K562 (cell line): ENCODE data around the gene SUMF1. TPM values are rescaled to one million over a fixed set of nuclear protein-coding genes. Genes with fewer than 3 reads are reported as not detected.

ENCODE experiments used
- ARID2 ChIP-seq: fragments of 450-650 bp; IDR thresholded peaks from 2 replicates; pipeline ENCODE4 v1.6.1; 2017; ENCODE audit warnings: antibody characterized with exemption, mild to moderate bottlenecking
- CBFA2T3 ChIP-seq: fragments of 450-650 bp; IDR thresholded peaks from 2 replicates; pipeline ENCODE4 v1.6.1; 2017
- CBX3 ChIP-seq, 2 experiments: IDR thresholded peaks; 1 replicate in 1 of 2; 2 replicates in 1 of 2; pipeline ENCODE4 v1.6.1; 2012; ENCODE audit warnings: inconsistent platforms in 2 of 2, low read length in 2 of 2, borderline replicate concordance in 1 of 2, control low read depth in 1 of 2
- ELF1 ChIP-seq: fragments of 200-800 bp; sonication (Bioruptor generic); IDR thresholded peaks from 2 replicates; pipeline ENCODE4 v1.6.1; 2016; ENCODE audit warnings: missing genetic modification characterization, missing compliant biosample characterization
- GABPB1 ChIP-seq: sonication (generic); formaldehyde crosslinking; IDR thresholded peaks from 2 replicates; pipeline ENCODE4 v1.8.0; 2022; ENCODE audit warnings: mild to moderate bottlenecking, missing genetic modification reagents
- NONO ChIP-seq, 2 experiments: fragments of 200-400 bp in 1 of 2; fragments of 450-650 bp in 1 of 2; formaldehyde crosslinking in 1 of 2; IDR thresholded peaks; 2 replicates each; pipeline ENCODE4 v1.6.1; 2017; ENCODE audit warnings: low read depth in 2 of 2, mild to moderate bottlenecking in 2 of 2, moderate library complexity in 2 of 2, low read length in 1 of 2
- OTX1 ChIP-seq: fragments of 450-650 bp; formaldehyde crosslinking; IDR thresholded peaks from 2 replicates; pipeline ENCODE4 v1.4.0; 2022; ENCODE audit warnings: mild to moderate bottlenecking
- POLR3A ChIP-seq: IDR thresholded peaks from 2 replicates; pipeline ENCODE4 v1.6.1; 2011; ENCODE audit warnings: borderline replicate concordance, mild to moderate bottlenecking, moderate library complexity; ENCODE audit not compliant: insufficient read length, insufficient read depth; ENCODE audit errors: extremely low read depth
- PPARD ChIP-seq: fragments of 250-450 bp; sonication (Bioruptor Pico); IDR thresholded peaks from 2 replicates; pipeline ENCODE4 v1.8.0; 2022; ENCODE audit warnings: inconsistent platforms, mild to moderate bottlenecking, moderate library complexity
- PRMT5 ChIP-seq: sonication (generic); formaldehyde crosslinking; IDR thresholded peaks from 2 replicates; pipeline ENCODE4 v1.5.0; 2020; ENCODE audit warnings: missing genetic modification reagents
- RAD21 ChIP-seq, 2 experiments: fragments of 250-450 bp in 1 of 2; fragments of 450-650 bp in 1 of 2; sonication (Bioruptor Pico) in 1 of 2; formaldehyde crosslinking in 1 of 2; IDR thresholded peaks in 1 of 2; conservative IDR thresholded peaks in 1 of 2; 2 replicates each; pipeline versions ENCODE4 v1.4.0 to v1.8.0; 2020 to 2022; ENCODE audit warnings: mild to moderate bottlenecking in 2 of 2, moderate library complexity in 1 of 2
- SP1 ChIP-seq: sonication (generic); formaldehyde crosslinking; IDR thresholded peaks from 2 replicates; pipeline ENCODE4 v1.8.1; 2022; ENCODE audit warnings: mild to moderate bottlenecking, missing genetic modification reagents
- SRSF3 ChIP-seq: fragments of 200-400 bp; formaldehyde crosslinking; IDR thresholded peaks from 2 replicates; pipeline ENCODE4 v1.6.1; 2016; ENCODE audit warnings: mild to moderate bottlenecking, low read length, moderate library complexity; ENCODE audit not compliant: insufficient read depth
- SUPT5H ChIP-seq: fragments of 450-650 bp; IDR thresholded peaks from 2 replicates; pipeline ENCODE4 v1.6.1; 2016
- TCFL5 ChIP-seq: fragments of 250-450 bp; sonication (Bioruptor Pico); conservative IDR thresholded peaks from 2 replicates; pipeline ENCODE4 v1.6.1; 2021; ENCODE audit warnings: mild to moderate bottlenecking, moderate library complexity, matching md5 sums
- U2AF1 ChIP-seq: fragments of 200-400 bp; formaldehyde crosslinking; optimal IDR thresholded peaks from 2 replicates; pipeline ENCODE3; 2017; ENCODE audit warnings: mild to moderate bottlenecking, low read depth, low read length, moderate library complexity
- ZFP1 ChIP-seq: fragments of 450-650 bp; formaldehyde crosslinking; IDR thresholded peaks from 2 replicates; pipeline ENCODE4 v1.4.0; 2020; ENCODE audit warnings: mild to moderate bottlenecking, mixed read lengths
- ZNF785 ChIP-seq: fragments of 250-450 bp; sonication (Bioruptor Pico); IDR thresholded peaks from 2 replicates; pipeline ENCODE4 v1.4.0; 2020; ENCODE audit warnings: mild to moderate bottlenecking
- polyA plus RNA-seq, 8 experiments: library from polyadenylated mRNA; depleted of rRNA in 4 of 8; stranded (reverse) in 5 of 8; unstranded in 3 of 8; fragments of >200 nt; fragmentation: Nextera tagmentation in 2 of 8; fragmentation: Illumina TruSeq in 1 of 8; extraction: Ambion mirVana in 2 of 8; extraction: Trizol in 1 of 8; gene quantifications; 2 replicates each; pipeline versions ENCODE4 v1.2.1 to v1.2.3, GENCODE V29; 2011 to 2014; ENCODE audit warnings: inconsistent platforms in 1 of 8, missing spikeins in 1 of 8
- total RNA-seq, 7 experiments: library from RNA; depleted of rRNA in 6 of 7; stranded (reverse); fragments of >200 nt in 6 of 7; fragmentation: Illumina TruSeq in 2 of 7; extraction: Trizol in 2 of 7; gene quantifications; 2 replicates each; pipeline versions ENCODE4 v1.2.1 to v1.2.3, GENCODE V29; 2011 to 2021; ENCODE audit warnings: low replicate concordance in 1 of 7
- TF ChIP-seq, protein P1 (sequence below): sonication (generic); formaldehyde crosslinking; IDR thresholded peaks from 2 replicates; pipeline ENCODE4 v1.8.0; 2022; ENCODE audit warnings: missing genetic modification reagents, mild to moderate bottlenecking, borderline replicate concordance
- TF ChIP-seq, protein P2 (sequence below): sonication (generic); formaldehyde crosslinking; IDR thresholded peaks from 2 replicates; pipeline ENCODE4 v1.9.0; 2022; ENCODE audit warnings: mild to moderate bottlenecking, missing genetic modification reagents
- TF ChIP-seq, protein P3 (sequence below): fragments of 450-650 bp; formaldehyde crosslinking; IDR thresholded peaks from 2 replicates; pipeline ENCODE4 v1.4.0; 2020; ENCODE audit warnings: mild to moderate bottlenecking, moderate library complexity
- TF ChIP-seq, protein P4 (sequence below): sonication (generic); formaldehyde crosslinking; IDR thresholded peaks from 2 replicates; pipeline ENCODE4 v1.8.0; 2022; ENCODE audit warnings: mild to moderate bottlenecking, missing genetic modification reagents
- TF ChIP-seq, protein P5 (sequence below): sonication (generic); formaldehyde crosslinking; IDR thresholded peaks from 2 replicates; pipeline ENCODE4 v1.8.1; 2023; ENCODE audit warnings: mild to moderate bottlenecking, missing genetic modification reagents

Gene SUMF1
- total and polyA plus RNA-seq, 9 of the 15 experiments (the other 6 are each of a cell fraction or from before 2014, with no cell fraction given) = 1.3 to 7.4 (median 4.2) TPM

DNA sequence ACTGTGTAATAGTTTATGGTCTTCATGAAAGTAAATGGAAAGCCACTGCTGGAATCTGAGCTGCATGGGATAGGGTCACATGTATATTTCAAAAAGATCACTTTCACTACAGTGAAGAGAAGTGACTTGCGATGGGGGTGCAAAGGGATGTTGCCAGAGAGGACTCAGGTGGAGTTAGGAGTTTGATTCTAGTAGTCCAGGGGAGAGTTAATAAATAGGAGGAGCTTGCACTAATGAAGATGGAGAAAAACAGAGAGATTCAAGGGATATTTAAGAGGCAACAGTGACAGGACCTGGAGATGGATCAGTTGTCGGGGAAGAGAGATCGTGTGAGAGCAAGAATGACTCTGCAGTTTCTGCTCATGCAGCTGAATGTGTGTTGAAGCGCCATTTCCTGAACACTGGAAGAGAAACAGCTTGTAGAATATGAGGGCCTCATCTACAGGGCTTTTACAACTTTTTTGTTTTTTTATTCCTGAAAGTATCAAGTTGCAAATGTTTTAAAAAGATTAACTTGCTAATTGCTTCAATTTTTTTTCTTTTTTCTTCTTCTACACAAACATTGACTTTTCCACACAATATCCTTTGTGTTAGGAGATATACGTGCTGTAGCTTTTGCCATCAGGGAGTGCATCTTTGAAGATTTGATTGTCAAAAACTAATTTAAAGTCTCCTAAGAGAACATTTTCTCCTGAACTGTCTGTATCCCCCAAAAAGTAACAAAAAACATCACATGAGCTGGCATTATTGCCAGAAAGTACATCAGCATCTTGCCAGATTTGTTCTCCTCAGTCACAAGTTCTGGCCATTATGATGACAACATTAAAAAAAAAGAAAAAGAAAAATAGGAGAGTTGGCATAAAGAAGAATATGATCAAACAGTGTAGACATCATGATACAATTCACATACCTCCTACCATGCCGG lies 126.4 kb downstream of the SUMF1 start (continued):
- no peak for TF ChIP-seq PRMT5 (CRISPR knock-in tag)
- TF ChIP-seq CBFA2T3 = peak; percentile 27
- TF ChIP-seq, protein P1, sequence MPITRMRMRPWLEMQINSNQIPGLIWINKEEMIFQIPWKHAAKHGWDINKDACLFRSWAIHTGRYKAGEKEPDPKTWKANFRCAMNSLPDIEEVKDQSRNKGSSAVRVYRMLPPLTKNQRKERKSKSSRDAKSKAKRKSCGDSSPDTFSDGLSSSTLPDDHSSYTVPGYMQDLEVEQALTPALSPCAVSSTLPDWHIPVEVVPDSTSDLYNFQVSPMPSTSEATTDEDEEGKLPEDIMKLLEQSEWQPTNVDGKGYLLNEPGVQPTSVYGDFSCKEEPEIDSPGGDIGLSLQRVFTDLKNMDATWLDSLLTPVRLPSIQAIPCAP = no peak
- TF ChIP-seq U2AF1 = no peak
- no peak for TF ChIP-seq PPARD
- 0 out of 3 replicates have a peak, but pooled peaks of 1 of the 2 experiments have one; percentile 18 for TF ChIP-seq CBX3 (IDR thresholded peaks at IDR 0.05; ENCODE audit: borderline replicate concordance in 1 of 2, low read length in 2 of 2)
- no peak for TF ChIP-seq ZNF785
- TF ChIP-seq ARID2 = peak; percentile 53; the same call in 1 of the 2 replicates
- TF ChIP-seq, protein P2, sequence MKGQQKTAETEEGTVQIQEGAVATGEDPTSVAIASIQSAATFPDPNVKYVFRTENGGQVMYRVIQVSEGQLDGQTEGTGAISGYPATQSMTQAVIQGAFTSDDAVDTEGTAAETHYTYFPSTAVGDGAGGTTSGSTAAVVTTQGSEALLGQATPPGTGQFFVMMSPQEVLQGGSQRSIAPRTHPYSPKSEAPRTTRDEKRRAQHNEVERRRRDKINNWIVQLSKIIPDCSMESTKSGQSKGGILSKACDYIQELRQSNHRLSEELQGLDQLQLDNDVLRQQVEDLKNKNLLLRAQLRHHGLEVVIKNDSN (CRISPR knock-in tag) = no peak
- TF ChIP-seq, protein P3, sequence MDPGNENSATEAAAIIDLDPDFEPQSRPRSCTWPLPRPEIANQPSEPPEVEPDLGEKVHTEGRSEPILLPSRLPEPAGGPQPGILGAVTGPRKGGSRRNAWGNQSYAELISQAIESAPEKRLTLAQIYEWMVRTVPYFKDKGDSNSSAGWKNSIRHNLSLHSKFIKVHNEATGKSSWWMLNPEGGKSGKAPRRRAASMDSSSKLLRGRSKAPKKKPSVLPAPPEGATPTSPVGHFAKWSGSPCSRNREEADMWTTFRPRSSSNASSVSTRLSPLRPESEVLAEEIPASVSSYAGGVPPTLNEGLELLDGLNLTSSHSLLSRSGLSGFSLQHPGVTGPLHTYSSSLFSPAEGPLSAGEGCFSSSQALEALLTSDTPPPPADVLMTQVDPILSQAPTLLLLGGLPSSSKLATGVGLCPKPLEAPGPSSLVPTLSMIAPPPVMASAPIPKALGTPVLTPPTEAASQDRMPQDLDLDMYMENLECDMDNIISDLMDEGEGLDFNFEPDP (CRISPR knock-in tag) = no peak
- TF ChIP-seq RAD21 (CRISPR knock-in tag; conservative IDR thresholded peaks at IDR 0.05 in 1 of 2, IDR thresholded peaks at IDR 0.05 in 1 of 2) = peak in 1 of 2 experiments; percentile 13; a peak in 1 of 4 replicates
- no peak for TF ChIP-seq SUPT5H
- no peak for TF ChIP-seq GABPB1 (CRISPR knock-in tag)
- TF ChIP-seq OTX1 = no peak
- no peak for TF ChIP-seq SRSF3
- TF ChIP-seq, protein P4, sequence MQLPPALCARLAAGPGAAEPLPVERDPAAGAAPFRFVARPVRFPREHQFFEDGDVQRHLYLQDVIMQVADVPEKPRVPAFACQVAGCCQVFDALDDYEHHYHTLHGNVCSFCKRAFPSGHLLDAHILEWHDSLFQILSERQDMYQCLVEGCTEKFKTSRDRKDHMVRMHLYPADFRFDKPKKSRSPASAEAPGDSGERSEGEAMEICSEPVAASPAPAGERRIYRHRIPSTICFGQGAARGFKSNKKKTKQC (CRISPR knock-in tag) = no peak
- TF ChIP-seq POLR3A = no peak
- TF ChIP-seq, protein P5, sequence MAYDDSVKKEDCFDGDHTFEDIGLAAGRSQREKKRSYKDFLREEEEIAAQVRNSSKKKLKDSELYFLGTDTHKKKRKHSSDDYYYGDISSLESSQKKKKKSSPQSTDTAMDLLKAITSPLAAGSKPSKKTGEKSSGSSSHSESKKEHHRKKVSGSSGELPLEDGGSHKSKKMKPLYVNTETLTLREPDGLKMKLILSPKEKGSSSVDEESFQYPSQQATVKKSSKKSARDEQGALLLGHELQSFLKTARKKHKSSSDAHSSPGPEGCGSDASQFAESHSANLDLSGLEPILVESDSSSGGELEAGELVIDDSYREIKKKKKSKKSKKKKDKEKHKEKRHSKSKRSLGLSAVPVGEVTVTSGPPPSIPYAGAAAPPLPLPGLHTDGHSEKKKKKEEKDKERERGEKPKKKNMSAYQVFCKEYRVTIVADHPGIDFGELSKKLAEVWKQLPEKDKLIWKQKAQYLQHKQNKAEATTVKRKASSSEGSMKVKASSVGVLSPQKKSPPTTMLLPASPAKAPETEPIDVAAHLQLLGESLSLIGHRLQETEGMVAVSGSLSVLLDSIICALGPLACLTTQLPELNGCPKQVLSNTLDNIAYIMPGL (CRISPR knock-in tag) = no peak
- no peak for TF ChIP-seq ELF1 (tag)
- no peak for TF ChIP-seq SP1 (CRISPR knock-in tag)
- no peak for TF ChIP-seq TCFL5 (CRISPR knock-in tag)
- TF ChIP-seq ZFP1 (CRISPR knock-in tag) = 0 out of 2 replicates have a peak, but pooled peaks have one; percentile 18
- TF ChIP-seq NONO (IDR thresholded peaks at IDR 0.05; ENCODE audit: low read depth in 2 of 2, low read length in 1 of 2) = no peak
